NCI-H524 (cell line): ENCODE measurements around the gene DMBT1.

ENCODE experiments used
- DNase-seq, 2 experiments: peaks; one replicate each; lab custom pipeline; 2025; lab: John Stamatoyannopoulos, UW

DMBT1 gene

GRCh38 chr10:122548407-122549085 is 12.0 kb upstream of the DMBT1 start:
- DNase-seq: no peak

- DNase-seq: no peak
Measured at GRCh38 chr10:122549636-122550035, 10.9 kb upstream of the DMBT1 start.

DNA sequence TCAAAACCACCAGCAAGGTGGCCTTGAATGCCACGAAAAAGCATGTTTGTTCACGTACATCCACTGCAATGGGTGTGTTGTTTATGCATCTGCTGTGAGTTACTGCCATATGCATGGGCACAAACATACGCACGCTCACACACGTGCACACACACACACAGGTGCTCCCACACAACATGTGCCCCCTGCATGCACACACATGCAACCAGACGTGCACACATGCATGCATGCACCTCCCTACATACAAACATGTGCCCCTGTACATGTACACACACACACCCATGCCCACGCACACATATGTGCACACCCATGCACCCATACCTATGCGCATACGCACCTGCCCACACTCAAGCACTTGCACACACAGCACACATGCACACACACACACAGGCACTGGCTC is 10.1 kb upstream of the DMBT1 start:
- no peak for DNase-seq

DNA sequence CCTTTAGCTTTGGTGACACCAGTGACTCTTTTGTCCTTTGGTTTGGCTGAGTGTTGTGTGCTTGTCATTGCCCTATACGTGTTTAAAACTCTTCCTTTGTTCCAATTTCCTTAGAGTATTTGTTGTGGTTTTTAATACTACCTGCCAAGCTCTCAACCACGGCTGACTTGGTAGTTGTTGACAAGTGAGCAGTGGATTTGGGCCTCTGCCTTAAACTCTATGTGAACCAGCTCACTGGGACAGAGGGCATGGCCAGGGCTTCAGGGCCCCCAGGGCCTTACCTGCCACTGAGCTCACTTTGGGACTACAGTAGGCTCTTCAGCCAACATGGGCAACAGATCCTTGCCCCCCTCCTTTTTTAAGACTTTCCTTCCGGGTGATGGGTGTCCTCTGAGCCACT is 9.6 kb upstream of the DMBT1 start:
- no peak for DNase-seq

DNA sequence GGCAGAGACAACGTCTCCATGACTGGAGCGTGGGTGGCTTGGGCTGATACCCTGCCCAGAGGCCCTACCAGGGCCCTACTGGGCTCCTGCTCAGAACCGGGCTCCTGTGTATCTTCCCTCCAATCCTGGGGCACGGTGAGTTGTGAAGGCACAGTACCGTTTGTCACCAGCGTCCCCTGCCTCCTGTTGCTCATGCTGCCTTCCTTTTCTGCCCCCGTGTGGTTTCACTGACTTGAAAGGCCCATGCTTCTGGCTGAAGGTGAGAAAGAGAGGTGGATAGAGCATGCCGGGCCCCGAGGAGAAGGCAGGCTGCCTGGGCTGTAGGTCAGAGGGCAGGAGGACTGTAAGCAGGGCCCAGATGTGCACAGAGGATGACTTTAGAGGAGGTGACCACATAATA is 9.1 kb upstream of the DMBT1 start:
- DNase-seq: no peak

GRCh38 chr10:122553341-122553740 is 7.2 kb upstream of the DMBT1 start:
- no peak for DNase-seq

GRCh38 chr10:122554131-122555036 is 6.2 kb upstream of the DMBT1 start:
- DNase-seq: no peak

GRCh38 chr10:122555442-122555841 is 5.1 kb upstream of the DMBT1 start:
- DNase-seq: peak; percentile 68 to 79

DNA sequence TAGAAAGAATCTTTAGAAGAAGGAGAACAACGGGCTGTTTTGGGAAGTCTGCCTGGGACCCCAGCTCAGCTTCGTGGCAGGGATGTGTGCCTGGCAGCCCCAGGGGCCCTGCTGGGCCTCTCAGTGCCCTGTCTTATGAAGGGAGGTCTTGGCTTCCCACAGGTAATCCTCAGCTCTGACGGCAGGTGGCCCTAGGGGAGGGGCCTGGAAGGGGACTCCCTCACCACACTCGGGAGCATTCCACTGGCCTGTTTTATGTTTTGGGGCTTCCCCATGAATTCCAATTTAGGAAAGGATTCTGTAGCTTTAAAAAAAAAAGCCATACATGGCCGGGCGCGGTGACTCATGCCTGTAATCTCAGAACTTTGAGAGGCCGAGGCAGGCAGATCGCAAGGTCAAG is 3.0 kb upstream of the DMBT1 start:
- DNase-seq: no peak

DNA sequence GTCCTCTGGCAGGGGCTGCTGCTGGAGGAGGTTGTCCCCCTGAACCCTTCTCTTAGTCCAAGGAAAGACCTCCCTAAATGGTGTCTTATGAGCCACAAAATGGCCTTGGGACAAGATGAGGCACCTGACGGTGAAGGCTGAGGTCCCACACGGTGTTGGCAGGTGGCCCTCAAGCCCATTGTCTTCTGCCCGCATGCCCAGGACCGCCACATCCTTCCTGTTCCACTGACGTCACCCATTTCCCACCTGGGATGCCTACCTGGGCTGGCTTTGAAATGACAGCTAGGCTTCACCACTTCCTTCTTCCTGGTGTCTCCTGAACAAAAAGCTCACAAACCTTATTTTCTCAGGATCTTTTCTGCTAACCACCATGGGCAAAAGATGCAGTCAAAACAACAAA is 2.1 kb upstream of the DMBT1 start:
- no peak for DNase-seq

DNA sequence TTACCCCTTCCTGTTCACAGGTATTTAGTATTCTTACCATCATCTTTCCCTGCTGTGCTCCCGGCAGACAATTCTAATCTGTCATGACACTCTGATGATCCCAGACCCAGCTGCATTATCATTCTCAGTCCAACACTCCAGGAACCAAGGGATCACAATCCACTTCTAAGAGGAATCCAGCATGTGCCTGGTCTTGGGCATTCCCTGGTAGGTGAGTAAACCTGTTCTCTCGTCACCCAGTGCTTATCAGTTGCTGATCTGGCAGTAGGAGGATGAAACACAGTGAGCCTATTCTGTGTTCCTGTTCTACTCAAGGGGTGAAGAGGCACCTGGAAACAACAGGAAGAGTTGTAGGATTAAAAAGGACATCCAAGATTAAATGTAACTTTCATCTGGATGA is 1.3 kb upstream of the DMBT1 start:
- no peak for DNase-seq

DNA sequence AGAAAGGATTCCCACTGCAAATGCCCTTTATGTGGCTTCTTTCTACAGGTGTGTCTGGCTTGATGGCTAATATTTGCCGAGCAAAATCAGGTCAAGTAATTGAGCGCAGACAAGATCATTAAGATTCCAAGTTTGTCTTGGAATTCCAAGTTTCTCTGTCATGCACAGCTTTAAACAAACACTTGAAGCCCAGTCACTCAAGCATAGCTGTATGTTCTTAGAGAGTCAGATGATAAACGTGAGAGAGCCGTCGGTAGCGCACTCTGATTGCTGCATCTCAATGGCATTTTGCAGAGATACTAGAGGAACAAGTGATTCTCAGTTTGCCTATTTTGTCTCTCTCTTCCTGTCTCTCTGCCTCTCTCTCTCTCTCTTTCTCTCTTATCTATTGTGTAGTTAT is 658 bp downstream of the DMBT1 start:
- no peak for DNase-seq

- no peak for DNase-seq
Measured at GRCh38 chr10:122561792-122562191, 1.2 kb downstream of the DMBT1 start.

DNA sequence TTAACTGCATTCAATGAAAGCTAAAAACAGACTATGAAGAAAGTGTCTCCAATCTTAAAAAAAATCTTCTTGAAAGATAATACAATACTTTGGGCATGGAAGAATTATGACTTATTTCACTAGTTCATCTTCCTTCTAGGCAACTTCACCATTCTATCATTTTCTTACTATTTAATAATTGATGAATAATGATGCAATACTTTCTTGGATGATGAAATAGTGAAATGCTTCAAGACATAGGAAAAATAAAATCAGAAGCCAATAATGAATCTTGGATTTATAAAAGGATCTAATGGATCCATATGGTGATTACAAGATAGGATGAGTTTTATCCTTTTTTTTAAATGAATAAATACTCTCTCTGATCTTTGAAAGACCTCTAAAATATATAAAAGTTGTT is 4.4 kb downstream of the DMBT1 start:
- DNase-seq: no peak

GRCh38 chr10:122565766-122566206 is 5.2 kb downstream of the DMBT1 start:
- DNase-seq: peak; percentile 64 to 86

DNA sequence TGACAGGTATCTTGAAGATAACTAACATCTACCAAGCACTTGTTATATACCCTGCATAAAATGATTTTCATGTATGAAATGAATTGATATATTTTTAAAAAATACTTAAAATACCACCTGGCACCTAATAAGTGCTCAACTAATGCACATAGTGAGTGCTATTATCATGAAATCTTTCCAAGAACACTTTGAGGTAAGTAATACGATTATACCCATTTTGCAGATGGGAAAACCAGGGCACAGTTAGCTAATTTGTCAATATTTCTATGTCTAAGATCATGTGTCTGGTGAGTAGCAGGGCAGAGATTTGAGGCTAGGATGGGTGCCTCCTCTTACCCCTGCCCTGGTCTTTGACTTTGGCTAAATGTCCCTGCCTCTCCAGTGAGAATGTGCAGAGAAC is 6.1 kb downstream of the DMBT1 start:
- DNase-seq: no peak

DNA sequence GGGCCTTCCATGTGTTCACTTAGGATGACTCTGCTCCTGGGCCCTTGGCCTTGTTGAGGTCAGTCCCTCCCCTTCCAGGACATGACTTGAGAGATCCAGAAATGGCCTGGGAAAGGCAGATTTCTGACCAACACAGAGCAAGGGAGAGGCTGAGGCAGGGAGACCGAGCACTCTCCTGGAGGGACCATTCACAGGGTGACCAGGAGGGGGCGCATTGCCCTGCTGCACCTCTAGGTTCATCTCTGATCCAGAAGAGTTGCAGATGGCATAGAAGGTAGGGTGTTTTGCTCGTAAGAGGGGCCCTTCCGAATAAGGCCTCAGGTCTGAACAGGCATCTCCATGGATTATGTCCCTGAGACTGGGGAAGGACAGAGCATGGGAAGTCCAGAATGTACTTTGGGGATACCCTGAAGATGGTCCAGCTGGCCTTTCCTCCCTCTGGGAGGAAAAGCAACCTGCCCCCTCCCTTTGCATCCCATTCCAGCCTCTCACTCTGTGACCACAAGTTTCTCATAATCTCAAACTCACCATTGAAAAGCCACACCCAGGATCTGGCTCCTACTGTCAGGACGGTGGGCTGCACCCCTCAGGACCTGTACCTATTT is 6.6 kb downstream of the DMBT1 start:
- no peak for DNase-seq

DNA sequence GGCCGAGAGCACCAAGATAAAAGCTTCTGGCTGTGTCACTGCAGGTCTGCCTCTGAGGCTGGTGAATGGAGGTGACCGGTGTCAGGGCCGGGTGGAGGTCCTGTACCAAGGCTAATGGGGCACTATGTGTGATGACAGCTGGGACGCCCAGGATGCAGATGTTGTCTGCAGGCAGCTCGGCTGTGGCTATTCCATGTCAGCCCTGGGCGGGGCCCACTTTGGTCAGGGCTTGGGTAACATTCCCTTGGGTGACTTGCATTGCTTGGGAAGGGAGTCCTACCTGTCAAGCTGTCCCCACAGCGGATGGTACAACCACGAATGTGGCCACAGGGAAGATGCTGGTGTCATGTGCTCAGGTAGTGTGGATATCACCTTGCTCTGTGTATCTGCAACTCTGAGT is 8.0 kb downstream of the DMBT1 start:
- no peak for DNase-seq

- DNase-seq: no peak
Measured at GRCh38 chr10:122570920-122571319, 10.4 kb downstream of the DMBT1 start.

DNA sequence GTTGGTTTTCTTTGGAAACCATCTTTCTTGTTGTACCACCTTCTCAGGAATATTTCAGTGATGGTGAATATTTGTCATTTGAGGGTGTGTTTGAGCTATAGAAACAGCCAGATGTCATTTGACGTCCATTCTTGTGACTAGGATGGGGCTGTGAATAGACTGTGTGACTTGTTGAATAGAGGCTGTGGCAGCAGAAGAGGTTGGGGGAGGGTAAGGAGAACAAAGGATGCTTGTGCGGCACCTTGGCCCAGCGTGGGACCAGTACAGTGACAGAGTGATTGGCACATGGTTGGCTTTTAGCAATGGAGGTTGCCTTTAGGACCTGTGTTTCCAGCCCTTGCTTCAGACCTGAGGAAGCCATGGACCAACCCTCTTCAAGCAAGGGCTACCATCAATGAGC is 11.3 kb downstream of the DMBT1 start:
- no peak for DNase-seq

GRCh38 chr10:122575776-122576175 is 15.2 kb downstream of the DMBT1 start:
- no peak for DNase-seq

GRCh38 chr10:122576291-122576690 is 15.7 kb downstream of the DMBT1 start:
- no peak for DNase-seq

DNA sequence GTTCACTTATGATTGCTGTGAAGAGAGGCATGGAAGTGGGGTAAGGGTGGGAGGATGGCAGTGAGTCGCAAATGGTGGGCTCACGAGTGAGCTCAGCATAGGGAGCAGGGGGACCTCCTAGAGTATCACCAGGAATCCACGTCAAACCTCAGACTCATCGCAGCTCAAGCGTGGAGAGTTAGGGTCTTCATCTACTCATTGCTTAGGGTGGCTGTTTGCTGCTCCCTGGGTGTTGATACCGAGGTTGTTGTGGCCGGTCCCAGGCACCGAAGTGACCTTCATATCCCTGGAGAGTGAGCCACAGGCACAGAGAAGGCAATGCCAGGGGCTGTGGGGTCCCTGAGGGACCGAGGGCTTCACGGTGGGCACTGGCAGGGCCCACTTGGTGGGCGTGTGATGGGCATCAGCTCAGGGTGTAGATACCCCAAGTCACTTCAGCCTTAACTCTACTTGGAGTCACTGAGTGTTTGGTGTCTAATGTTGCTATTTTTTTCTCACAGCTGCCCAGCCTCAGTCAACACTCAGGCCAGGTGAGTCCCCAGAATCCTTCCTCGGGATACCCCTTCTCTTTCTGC is 16.8 kb downstream of the DMBT1 start:
- DNase-seq: no peak
